ENCODE measurements around the gene FXYD7.

FXYD7 gene

GRCh38 chr19:35110974-35111373 lies 32.1 kb upstream of the FXYD7 start:
- no peak for DNase-seq (ENCODE audit: low read depth in 3 of 3)

GRCh38 chr19:35112995-35113688 lies 29.9 kb upstream of the FXYD7 start:
- no peak for DNase-seq (ENCODE audit: low read depth in 3 of 3)

DNA sequence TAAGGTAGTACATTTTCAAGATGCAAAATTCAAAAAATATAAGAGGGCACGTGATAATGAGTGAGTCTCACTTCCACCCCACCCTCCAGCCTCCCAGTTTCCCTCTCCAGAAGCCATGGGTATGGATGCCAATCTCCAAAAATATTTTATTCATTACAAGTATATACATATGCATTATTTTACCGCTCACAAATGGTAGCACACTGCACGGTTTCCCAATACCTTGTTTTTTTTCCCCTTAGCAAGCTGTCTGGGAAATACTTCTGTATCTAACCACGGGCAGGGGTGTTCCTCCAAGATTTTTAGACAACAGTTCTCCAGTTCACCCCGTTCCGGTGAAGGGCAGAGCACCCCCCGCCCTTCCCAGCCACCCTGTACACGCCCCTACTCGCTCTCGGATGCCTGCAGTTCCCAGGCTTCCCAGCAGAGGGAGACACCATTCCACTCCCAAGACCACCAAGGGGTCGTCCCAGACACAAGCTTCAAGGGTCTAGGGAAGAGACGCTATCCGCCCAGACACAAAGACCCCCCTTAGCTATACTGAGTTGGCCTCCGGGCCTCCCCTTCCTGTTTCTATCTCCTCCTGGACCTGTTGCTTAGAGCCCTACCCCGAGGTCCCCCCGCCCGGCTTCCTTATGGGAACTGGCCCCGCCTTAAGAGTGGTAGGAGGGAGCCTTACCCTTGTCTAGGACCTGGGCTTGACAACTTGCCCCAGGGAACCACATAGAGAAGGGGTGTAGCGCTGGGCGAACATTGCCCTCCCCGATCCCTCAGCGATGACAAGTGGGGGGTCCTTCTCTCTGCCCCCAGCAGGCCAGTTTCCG lies 28.5 kb upstream of the FXYD7 start:
- DNase-seq (ENCODE audit: low read depth in 3 of 3) = peak; percentile 43 to 65 (median 57)

DNA sequence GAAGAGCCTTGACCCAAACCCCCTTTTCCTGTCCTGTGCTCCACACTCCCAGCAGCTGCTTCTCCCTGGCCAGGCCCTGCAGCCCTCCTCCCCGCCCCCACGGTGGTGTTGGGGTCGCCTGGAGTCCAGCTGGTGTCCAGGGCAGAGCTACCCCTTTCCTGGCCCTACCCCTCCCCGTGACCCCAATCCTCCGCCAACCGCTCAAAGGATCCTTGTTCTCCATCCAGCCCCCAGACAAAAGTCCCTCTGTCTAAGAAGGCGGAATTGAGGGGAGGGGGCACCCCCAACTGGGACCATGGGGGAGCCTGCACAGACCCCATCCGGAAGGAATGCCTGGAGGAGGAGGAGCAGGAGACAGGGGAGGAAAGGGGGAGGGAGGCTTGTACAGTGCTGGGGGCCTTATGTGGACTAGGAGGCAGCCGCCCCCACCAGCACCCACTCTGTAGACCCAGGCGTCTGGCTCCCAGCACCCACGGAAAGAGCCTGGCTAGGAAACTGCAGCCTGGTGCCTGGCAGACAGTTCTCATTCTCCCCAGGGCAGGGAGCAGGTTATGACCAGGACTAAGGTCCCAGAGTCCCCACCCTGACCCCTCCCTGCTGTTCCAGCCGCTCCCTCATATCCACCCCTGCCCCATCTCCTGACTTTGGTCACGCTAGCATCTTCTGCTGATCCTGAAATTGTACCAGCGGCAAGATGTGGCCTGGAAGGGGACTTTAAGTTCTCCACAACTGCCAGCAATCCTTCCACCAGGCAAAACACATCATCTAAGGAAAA lies 27.7 kb upstream of the FXYD7 start, which contains the start of gene FXYD3:
Gene FXYD3 (plus strand): TSS at position 647 of the 775 bp plus-strand sequence. CDS start 3,554 bp downstream, outside the sequence.
- DNase-seq (ENCODE audit: low read depth in 3 of 3) = no peak

GRCh38 chr19:35116072-35116801 lies 26.8 kb upstream of the FXYD7 start:
- DNase-seq (ENCODE audit: low read depth in 3 of 3) = no peak

GRCh38 chr19:35117116-35117515 lies 25.9 kb upstream of the FXYD7 start:
- no peak for DNase-seq (ENCODE audit: low read depth in 3 of 3)

DNA sequence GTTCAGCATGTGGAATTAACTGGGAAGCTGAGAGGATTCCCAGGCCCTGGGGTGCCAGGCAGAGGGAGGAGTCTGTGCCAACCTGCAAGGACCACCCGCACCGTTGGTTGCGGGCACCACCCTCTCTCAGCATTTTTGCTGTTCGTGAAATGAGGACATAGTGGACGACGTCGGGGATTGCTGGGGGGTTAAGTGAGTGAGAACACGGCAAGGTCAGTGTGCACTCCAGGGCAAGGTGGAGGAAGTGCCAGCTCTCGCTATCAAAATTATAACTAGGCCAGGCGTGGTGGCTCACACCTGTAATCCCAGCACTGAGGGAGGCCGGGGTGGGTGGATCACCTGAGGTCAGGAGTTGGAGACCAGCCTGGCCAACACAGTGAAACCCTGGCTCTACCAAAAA lies 25.3 kb upstream of the FXYD7 start:
- DNase-seq (ENCODE audit: low read depth in 3 of 3) = no peak

GRCh38 chr19:35118268-35119020 lies 24.6 kb upstream of the FXYD7 start:
- no peak for DNase-seq (ENCODE audit: low read depth in 3 of 3)

DNA sequence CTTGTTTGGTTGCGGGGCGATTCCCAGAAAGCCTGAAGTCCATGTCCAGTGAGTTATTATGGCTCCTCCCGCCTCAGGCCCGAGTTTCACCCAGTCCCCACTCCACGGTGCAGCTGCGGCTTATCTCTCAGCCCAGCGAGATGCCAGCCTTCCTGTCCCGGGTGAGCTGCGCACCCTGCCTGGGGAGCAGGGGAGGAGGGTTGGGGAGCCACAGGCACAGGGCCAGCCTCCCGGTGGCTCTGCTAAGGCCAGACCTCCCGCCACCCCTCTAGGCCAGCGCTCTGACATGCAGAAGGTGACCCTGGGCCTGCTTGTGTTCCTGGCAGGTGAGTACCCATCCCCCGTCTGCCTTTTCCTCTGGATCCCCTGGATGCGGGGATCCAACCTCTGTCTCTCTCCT lies 24.0 kb upstream of the FXYD7 start:
- DNase-seq (ENCODE audit: low read depth in 3 of 3) = no peak

- DNase-seq (ENCODE audit: low read depth in 3 of 3) = no peak
Observed at GRCh38 chr19:35119578-35120155, 23.4 kb upstream of the FXYD7 start.

GRCh38 chr19:35120492-35120891 lies 22.6 kb upstream of the FXYD7 start:
- DNase-seq (ENCODE audit: low read depth in 3 of 3) = no peak

DNA sequence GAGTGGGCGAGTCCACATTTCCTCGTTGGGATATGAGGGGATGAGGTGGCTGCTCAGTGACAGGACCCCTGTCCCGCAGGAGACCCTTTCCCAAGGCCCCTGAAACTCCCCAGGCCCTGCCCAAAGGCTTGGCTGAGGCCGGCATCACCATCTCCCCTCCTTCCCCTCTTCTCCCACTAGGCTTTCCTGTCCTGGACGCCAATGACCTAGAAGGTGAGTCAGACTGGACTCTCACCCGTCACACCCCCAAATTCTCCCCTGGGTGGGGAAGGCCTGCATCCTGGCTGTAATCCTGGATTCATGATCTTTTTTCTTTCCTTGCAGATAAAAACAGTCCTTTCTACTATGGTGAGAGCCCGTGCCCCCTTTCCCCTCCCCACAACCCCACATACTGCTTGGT lies 22.2 kb upstream of the FXYD7 start:
- DNase-seq (ENCODE audit: low read depth in 3 of 3) = no peak

DNA sequence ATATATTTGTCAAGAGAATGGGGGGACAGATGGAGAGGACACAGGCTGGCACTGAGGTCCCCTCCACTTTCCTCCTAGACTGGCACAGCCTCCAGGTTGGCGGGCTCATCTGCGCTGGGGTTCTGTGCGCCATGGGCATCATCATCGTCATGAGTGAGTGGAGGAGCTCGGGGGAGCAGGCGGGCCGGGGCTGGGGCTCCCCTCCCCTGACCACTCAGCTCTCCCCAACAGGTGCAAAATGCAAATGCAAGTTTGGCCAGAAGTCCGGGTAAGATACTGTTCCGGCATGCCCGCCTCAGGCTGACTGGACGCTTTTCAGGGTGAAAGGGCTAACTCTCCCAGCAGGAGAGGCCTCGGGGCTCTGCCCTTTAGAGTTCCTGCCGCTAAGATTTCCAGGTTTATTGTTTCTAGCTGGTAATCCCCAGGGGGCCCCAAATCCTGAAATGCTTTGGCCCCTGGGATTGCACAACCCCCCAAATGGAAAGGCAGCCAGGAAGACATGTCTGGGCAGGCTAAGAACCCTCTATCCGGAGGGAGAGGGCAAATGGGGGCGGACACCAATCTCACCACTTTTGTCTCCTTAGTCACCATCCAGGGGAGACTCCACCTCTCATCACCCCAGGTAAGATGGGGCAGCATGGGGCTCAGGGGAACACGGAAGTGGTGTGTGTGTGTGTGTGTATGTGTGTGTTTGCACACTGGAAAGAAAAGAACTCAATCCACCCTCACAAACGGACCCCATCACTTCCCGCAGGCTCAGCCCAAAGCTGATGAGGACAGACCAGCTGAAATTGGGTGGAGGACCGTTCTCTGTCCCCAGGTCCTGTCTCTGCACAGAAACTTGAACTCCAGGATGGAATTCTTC lies 20.1 kb upstream of the FXYD7 start:
- no peak for DNase-seq (ENCODE audit: low read depth in 3 of 3)

- no peak for DNase-seq (ENCODE audit: low read depth in 3 of 3)
Observed at GRCh38 chr19:35123573-35123972, 19.5 kb upstream of the FXYD7 start.

DNA sequence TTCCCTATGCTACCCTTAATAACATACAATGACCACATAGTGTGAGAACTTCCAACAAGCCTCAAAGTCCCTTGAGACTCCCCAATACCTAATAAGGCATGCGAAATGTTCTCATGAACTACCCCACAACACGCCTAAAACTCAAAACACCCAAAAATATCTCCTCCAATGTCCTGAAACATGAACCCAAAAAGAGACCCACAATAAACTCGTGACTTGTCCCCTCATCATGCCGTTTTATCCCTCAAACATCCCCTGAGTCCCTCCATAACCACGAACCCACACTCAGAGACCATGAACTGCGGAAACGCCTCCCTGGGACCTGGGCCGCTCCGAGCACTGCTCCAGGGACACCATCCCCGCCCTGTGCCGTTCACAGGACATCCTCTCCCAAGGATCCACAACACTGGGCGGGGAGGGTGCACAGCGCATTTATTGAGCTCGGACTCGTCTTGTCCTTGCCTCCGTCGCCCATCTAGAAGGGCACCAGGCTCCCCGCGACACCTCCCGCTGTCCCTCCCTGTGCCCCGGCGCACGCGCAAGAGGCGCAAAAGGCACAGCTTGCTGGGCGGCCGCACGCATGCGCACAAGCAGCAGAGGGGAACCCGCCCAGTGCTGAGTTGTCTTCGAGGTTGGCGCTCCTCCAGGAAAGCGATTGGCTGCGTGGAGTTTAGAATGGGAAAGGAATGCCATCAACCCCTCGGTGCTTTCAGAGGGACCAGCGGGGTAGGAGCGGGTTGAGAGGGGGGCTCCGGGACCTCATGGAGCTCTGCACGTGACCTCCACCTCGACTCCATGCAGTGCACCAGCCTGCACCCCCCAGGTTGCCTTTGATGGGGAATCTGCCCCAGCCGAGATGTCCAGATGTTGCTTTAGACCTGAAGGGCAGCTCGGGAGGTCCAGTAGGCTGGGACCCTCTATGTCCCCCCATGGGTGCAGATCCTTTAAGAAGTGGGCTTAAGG lies 18.7 kb upstream of the FXYD7 start:
- DNase-seq (ENCODE audit: low read depth in 3 of 3) = peak; percentile 67 to 88 (median 74)

- no peak for DNase-seq (ENCODE audit: low read depth in 3 of 3)
Observed at GRCh38 chr19:35125270-35125717, 17.8 kb upstream of the FXYD7 start.

DNA sequence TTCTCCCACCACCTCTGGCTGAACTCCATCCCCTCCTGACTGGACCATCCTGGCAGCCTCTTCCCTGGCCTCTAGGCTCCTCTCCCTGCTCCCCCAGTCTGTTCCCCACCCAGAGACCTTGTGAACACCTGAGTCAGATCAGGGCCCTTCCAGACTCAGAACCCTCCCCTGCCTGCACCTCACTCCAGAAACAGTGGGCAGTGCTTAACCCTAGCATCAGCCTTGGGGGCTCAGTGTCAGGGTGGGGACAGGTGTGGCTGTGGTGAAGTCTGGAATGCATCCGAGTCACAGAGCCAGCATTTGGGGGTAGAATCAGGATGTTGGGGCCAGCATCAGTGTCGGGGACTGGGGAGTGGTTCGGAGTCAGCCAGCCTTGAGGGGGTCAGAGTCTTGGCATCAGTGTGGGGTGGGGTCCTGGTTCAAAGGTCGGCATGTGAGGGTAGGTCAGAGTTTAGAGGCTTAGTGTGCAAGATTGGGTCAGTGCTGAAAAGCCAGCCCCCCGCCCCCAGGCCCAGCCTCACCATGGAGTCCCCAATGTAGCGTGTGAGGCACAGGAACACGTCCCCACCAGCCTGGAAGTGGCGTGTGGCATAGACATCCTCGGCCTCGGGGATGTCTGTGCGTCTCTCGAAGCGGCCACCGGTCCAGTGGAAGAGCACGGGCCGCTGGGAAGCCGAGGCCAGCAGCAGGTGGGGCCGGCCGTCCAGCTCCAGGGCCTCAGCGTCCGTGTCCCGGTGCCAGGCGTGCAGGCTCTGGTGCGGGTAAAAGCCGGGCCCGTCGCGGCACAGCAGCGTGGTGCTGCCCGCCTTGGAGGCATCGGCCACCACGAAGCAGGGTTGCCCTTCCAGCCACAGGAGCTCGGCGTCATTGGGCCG lies 17.1 kb upstream of the FXYD7 start:
- no peak for DNase-seq (ENCODE audit: low read depth in 3 of 3)
